Lung (tissue), 12 donors: ENCODE data around the gene ZNF100. TPM values are rescaled to one million over a fixed set of nuclear protein-coding genes. Genes with fewer than 3 reads are reported as not detected.
"Not testable (repeated sequence)": the region's sequence is repeated elsewhere in the genome, so short reads cannot be mapped to it uniquely, and the experiment has no call there.

ENCODE experiments used
- ATAC-seq: fragments of 200-7000 bp; cut with Tn5 transposase; one replicate; pipeline ENCODE4 v1.9.1; 2020; ENCODE audit warnings: moderate number of reproducible peaks; ENCODE audit not compliant: insufficient read depth, low FRiP score
- DNase-seq, 3 donors: peaks; one replicate each; pipeline ENCODE4 v3.0.0-alpha.2; 2013 to 2017
- H3K27ac ChIP-seq, 2 donors: one replicate each; pipeline ENCODE4 v1.5.1; 2013; ENCODE audit warnings: mild to moderate bottlenecking in 2 of 2, moderate library complexity in 2 of 2, control low read depth in 1 of 2, inconsistent platforms in 1 of 2, low read depth in 1 of 2, low read length in 1 of 2
- H3K27me3 ChIP-seq, 3 donors: one replicate each; pipeline ENCODE4 v1.5.1; 2013; ENCODE audit warnings: low read length in 2 of 3; ENCODE audit not compliant: control insufficient read depth in 3 of 3, insufficient read depth in 3 of 3
- H3K36me3 ChIP-seq, 4 donors: one replicate each; pipeline ENCODE4 v1.5.1; 2013; ENCODE audit warnings: low read length in 4 of 4, mild to moderate bottlenecking in 1 of 4, moderate library complexity in 1 of 4; ENCODE audit not compliant: control insufficient read depth in 4 of 4, insufficient read depth in 4 of 4
- H3K4me1 ChIP-seq, 5 donors: one replicate each; pipeline ENCODE4 v1.5.1; 2013; ENCODE audit warnings: low read length in 5 of 5, mild to moderate bottlenecking in 2 of 5, moderate library complexity in 1 of 5; ENCODE audit not compliant: control insufficient read depth in 5 of 5, insufficient read depth in 5 of 5
- H3K4me3 ChIP-seq: one replicate; pipeline ENCODE4 v1.5.1; 2013; ENCODE audit warnings: mild to moderate bottlenecking, control low read depth, moderate library complexity
- H3K9ac ChIP-seq, 2 donors: one replicate each; pipeline ENCODE4 v1.5.1; 2013; ENCODE audit warnings: low read length in 2 of 2, control low read depth in 1 of 2; ENCODE audit not compliant: insufficient read depth in 1 of 2
- H3K9me3 ChIP-seq, 4 donors: one replicate each; pipeline ENCODE4 v1.5.1; 2013; ENCODE audit warnings: low read length in 3 of 4, mild to moderate bottlenecking in 1 of 4, moderate library complexity in 1 of 4; ENCODE audit not compliant: control insufficient read depth in 4 of 4, insufficient read depth in 3 of 4
- WGBS, 2 donors: extraction: QIAGEN DNeasy Blood & Tissue Kit; methylation state at CpG; one replicate each; pipeline ENCODE4 v1.1.7; 2013; 5-methylcytosine and 5-hydroxymethylcytosine counted together
- polyA plus RNA-seq, 2 donors: library from polyadenylated mRNA; stranded (reverse); fragments of 200-250 nt; gene quantifications; one replicate each; pipeline ENCODE4 v1.2.1, GENCODE V29; 2013
- total RNA-seq, 2 donors: library from RNA; depleted of rRNA in 1 of 2; stranded (reverse); fragments of >200 nt in 1 of 2; gene quantifications; one replicate each; pipeline ENCODE4 v1.2.1, GENCODE V29; 2014 to 2021
- TF ChIP-seq, protein P1 (sequence below): IDR thresholded peaks from 2 replicates; pipeline ENCODE4 v1.5.1; 2012; ENCODE audit warnings: mild to moderate bottlenecking; ENCODE audit errors: control extremely low read depth, extremely low read depth
- donor health status: control.
- donor health status: control.
- donor health status: Bipolar disorder and iron deficiency.
- donor health status: healthy.
- donor health status: DM: yes; HTN: yes; CAD: no.

Gene ZNF100
- total and polyA plus RNA-seq, 4 donors, result 2.7 to 27.3 (median 7.6) TPM

- TF ChIP-seq, protein P1, sequence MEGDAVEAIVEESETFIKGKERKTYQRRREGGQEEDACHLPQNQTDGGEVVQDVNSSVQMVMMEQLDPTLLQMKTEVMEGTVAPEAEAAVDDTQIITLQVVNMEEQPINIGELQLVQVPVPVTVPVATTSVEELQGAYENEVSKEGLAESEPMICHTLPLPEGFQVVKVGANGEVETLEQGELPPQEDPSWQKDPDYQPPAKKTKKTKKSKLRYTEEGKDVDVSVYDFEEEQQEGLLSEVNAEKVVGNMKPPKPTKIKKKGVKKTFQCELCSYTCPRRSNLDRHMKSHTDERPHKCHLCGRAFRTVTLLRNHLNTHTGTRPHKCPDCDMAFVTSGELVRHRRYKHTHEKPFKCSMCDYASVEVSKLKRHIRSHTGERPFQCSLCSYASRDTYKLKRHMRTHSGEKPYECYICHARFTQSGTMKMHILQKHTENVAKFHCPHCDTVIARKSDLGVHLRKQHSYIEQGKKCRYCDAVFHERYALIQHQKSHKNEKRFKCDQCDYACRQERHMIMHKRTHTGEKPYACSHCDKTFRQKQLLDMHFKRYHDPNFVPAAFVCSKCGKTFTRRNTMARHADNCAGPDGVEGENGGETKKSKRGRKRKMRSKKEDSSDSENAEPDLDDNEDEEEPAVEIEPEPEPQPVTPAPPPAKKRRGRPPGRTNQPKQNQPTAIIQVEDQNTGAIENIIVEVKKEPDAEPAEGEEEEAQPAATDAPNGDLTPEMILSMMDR, result no peak
- Histone ChIP-seq H3K4me3 (no peak overlapping the region), H3K36me3 (peaks cover 6 to 27% (median 12%) of the 10 kb centered on the region in 4 donors), H3K27me3 (no peaks in the 10 kb centered on the region), H3K9me3 (peaks cover 0 to 12% (median 0%) of the 10 kb centered on the region in 4 donors), H3K27ac (no peak overlapping the region), H3K9ac (no peak overlapping the region), H3K4me1 (peaks cover 0 to 27% (median 0%) of the 10 kb centered on the region in 5 donors)
- DNase-seq, result no peak
- WGBS, 2 donors, result 73 to 74% methylated on average over 1 of the region's 1 CpG
- ATAC-seq, result no peak
Measured at GRCh38 chr19:21748088-21748487, 19.3 kb downstream of the ZNF100 start.

GRCh38 chr19:21740559-21740958 lies 26.8 kb downstream of the ZNF100 start:
- DNase-seq (no peak), ATAC-seq (no peak)
- Histone ChIP-seq H3K9me3 (peaks cover 0 to 9% (median 4%) of the 10 kb centered on the region in 4 donors), H3K27me3 (no peaks in the 10 kb centered on the region), H3K9ac (no peak overlapping the region), H3K4me1 (no peaks in the 10 kb centered on the region), H3K36me3 (peaks cover 2 to 38% (median 24%) of the 10 kb centered on the region in 4 donors), H3K4me3 (no peak overlapping the region), H3K27ac (no peak overlapping the region)
- TF ChIP-seq, protein P1, result no peak
- WGBS, 2 donors, result 90 to 98% methylated on average over 4 of the region's 4 CpGs

DNA sequence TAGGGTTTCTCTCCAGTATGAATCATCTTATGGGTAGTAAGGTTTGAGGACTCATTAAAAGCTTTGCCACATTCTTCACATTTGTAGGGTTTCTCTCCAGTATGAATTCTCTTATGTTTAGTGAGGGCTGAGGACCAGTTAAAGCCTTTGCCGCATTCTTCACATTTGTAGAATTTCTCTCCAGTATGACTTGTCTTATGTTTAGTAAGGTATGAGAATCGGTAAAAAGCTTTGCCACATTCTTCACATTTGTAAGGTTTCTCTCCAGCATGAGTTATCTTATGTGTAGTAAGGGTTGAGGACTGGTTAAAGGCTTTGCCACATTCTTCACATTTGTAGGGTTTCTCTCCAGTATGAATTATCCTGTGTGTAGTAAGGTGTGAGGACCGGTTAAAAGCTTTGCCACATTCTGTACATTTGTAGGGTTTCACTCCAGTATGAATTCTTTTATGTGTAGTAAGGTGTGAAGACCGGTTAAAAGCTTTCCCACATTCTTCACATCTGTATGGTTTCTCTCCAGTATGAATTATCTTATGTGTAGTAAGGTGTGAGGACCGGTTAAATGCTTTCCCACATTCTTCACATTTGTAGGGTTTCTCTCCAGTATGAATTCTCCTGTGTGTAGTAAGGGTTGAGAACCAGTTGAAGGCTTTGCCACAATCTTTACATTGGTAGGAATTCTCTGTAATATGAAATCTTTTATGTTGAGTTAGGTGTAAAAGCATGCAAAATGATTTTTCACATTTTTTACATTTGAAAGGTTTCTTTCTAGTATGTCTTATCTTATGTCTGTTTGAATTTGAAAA lies 40.2 kb downstream of the ZNF100 start:
- not testable (repeated sequence) for H3K27me3 ChIP-seq, DNase-seq, H3K4me3 ChIP-seq, H3K27ac ChIP-seq, ATAC-seq, H3K9ac ChIP-seq, H3K4me1 ChIP-seq
- H3K9me3 ChIP-seq, result peaks cover 2 to 21% (median 13%) of the 10 kb centered on the region in 4 donors
- H3K36me3 ChIP-seq, result peaks cover 0 to 29% (median 20%) of the 10 kb centered on the region in 4 donors
- 97 to 98% methylated on average over 5 of the region's 5 CpGs for WGBS, 2 donors

- 73 to 82% methylated on average over 4 of the region's 4 CpGs for WGBS, 2 donors
- H3K27me3 ChIP-seq, result no peaks in the 10 kb centered on the region
- H3K9ac ChIP-seq, result no peak overlapping the region
- H3K9me3 ChIP-seq, result peaks cover 0 to 8% (median 0%) of the 10 kb centered on the region in 4 donors
- H3K36me3 ChIP-seq, result no peaks in the 10 kb centered on the region
- no peak overlapping the region for H3K27ac ChIP-seq
- no peak overlapping the region for H3K4me3 ChIP-seq
- DNase-seq, result no peak
- no peaks in the 10 kb centered on the region for H3K4me1 ChIP-seq
- TF ChIP-seq, protein P1, result no peak
- no peak for ATAC-seq
Measured at GRCh38 chr19:21713761-21714160, 53.6 kb downstream of the ZNF100 start.
